GM12872 (cell line): ENCODE results near the gene PSG6.
A peak's percentile ranks its signal among the peaks of the same experiment; 100 is the strongest.

ENCODE experiments used
- CTCF ChIP-seq: IDR thresholded peaks from 3 replicates; pipeline ENCODE4 v1.5.1; 2011; ENCODE audit warnings: low read depth, mild to moderate bottlenecking, low read length, moderate library complexity; ENCODE audit not compliant: insufficient read depth

Gene PSG6

GRCh38 chr19:42926781-42927180 is 9.1 kb upstream of the PSG6 start:
- no peak for TF ChIP-seq CTCF

DNA sequence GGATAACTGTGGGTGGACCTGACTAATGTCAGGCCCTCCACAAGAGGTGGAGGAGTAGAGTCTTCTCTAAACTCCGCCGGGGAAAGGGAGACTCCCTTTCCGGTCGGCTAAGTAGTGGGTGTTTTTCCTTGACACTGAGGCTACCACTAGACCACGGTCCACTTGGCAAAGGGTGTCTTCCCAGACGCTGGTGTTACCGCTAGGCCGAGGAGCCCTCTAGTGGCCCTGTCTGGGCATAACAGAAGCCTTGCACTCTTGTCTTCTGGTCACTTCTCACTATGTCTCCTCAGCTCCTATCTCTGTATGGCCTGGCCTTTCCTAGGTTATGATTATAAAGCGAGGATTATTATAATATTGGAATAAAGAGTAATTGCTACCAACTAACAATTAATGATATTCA is 5.4 kb upstream of the PSG6 start:
- peak; percentile 88 for TF ChIP-seq CTCF

GRCh38 chr19:42919757-42920079 is 2.0 kb upstream of the PSG6 start:
- no peak for TF ChIP-seq CTCF

- peak; percentile 42; the same call in 1 of the 3 replicates for TF ChIP-seq CTCF
Observed at GRCh38 chr19:42919070-42919756, 1.5 kb upstream of the PSG6 start.

GRCh38 chr19:42881279-42881678 is 36.4 kb downstream of the PSG6 start:
- peak; percentile 59 for TF ChIP-seq CTCF

- no peak for TF ChIP-seq CTCF
Observed at GRCh38 chr19:42879613-42880012, 38.1 kb downstream of the PSG6 start, which contains the start of gene PSG1. Gene PSG1, minus strand, starts transcription at chr19:42879713. Its CDS starts 132 bp downstream, at chr19:42879581.

DNA sequence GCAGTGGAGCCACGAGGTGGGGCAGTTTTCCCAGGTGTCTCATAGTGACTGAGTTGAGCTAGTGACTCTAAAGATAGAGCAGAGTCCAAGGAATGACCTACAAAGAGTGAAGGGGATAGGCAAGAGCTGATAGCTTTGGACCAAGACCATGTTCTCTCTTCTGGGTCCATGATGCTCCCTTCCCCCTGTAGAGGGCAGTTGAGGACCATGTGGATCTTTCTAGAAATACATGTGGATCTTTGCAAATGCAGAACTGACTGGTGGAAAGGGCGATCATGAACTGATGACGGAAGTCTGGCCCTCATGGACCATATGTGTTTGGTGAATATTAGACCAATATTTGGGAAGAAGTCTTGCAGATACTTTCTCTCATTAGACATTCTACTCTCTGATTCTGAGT is 45.1 kb downstream of the PSG6 start:
- no peak for TF ChIP-seq CTCF
